ENCODE results near the gene DAND5. TPM values are rescaled to one million over a fixed set of nuclear protein-coding genes. Genes with fewer than 3 reads are reported as not detected.

The DAND5 gene
- under 1 TPM; 0.13 to 0.15 TPM for total RNA-seq

- no peak for DNase-seq
- H3K4me1 Mint-ChIP-seq, result peaks cover 8% of the 10 kb centered on the region
- no peaks in the 10 kb centered on the region for H3K36me3 Mint-ChIP-seq (ENCODE audit: low read depth)
- ChIA-PET POLR2A (no interaction called here), CTCF (interaction anchor here (5.8 kb wide), 1 partner anchor 8 kb away, joined by 88 read pairs; no protein-coding TSS in a partner anchor)
- no peak within 1 kb of the TSS for H3K4me3 Mint-ChIP-seq
- no peaks in the 10 kb centered on the region for H3K9me3 Mint-ChIP-seq
- no peak within 1 kb of the TSS for H3K27ac Mint-ChIP-seq
- H3K27me3 Mint-ChIP-seq, result no peaks in the 10 kb centered on the region
Observed at GRCh38 chr19:12969292-12969988, at the start of gene DAND5. Gene DAND5, plus strand, starts transcription at chr19:12969576. Its CDS starts 85 bp downstream, at chr19:12969661.

GRCh38 chr19:12921047-12921446, 48.3 kb upstream of the DAND5 start:
- CTCF ChIA-PET, result interaction anchor here (1.4 kb wide), 1 partner anchor 44 kb away, joined by 4 read pairs; no protein-coding TSS in a partner anchor
- Mint-ChIP-seq H3K9me3 (no peaks in the 10 kb centered on the region), H3K4me3 (no peak overlapping the region), H3K36me3 (ENCODE audit: low read depth) (peaks cover 36% of the 10 kb centered on the region), H3K4me1 (peaks cover 24% of the 10 kb centered on the region), H3K27me3 (no peaks in the 10 kb centered on the region), H3K27ac (peak overlapping the region; percentile 30)
- DNase-seq, result no peak
- POLR2A ChIA-PET, result interaction anchor here (1.6 to 2.8 kb wide), 4 partner anchors 12 to 36 kb away, joined by 3 to 15 read pairs (median 10); partner anchors contain the start of genes FARSA and GCDH

GRCh38 chr19:12922959-12923358, 46.4 kb upstream of the DAND5 start:
- POLR2A ChIA-PET, result interaction anchor here (0.8 kb wide), 1 partner anchor 10 kb away, joined by 3 read pairs; no protein-coding TSS in a partner anchor
- Mint-ChIP-seq H3K36me3 (ENCODE audit: low read depth) (peaks cover 49% of the 10 kb centered on the region), H3K4me3 (no peak overlapping the region), H3K4me1 (peaks cover 20% of the 10 kb centered on the region), H3K27me3 (no peaks in the 10 kb centered on the region), H3K9me3 (no peaks in the 10 kb centered on the region), H3K27ac (no peak overlapping the region)
- DNase-seq, result no peak
- CTCF ChIA-PET, result no interaction called here

GRCh38 chr19:12924621-12925310, 44.6 kb upstream of the DAND5 start:
- Mint-ChIP-seq H3K4me1 (peaks cover 8% of the 10 kb centered on the region), H3K9me3 (no peaks in the 10 kb centered on the region), H3K27me3 (no peaks in the 10 kb centered on the region), H3K36me3 (ENCODE audit: low read depth) (peaks cover 58% of the 10 kb centered on the region), H3K27ac (no peak overlapping the region), H3K4me3 (no peak overlapping the region)
- POLR2A ChIA-PET, result interaction anchor here (0.7 to 1.2 kb wide), 2 partner anchors 8 to 32 kb away, joined by 4 to 6 read pairs; partner anchors contain the start of genes FARSA and GADD45GIP1
- no peak for DNase-seq
- CTCF ChIA-PET, result interaction anchor here (0.5 kb wide), 1 partner anchor 18 kb away, joined by 3 read pairs; no protein-coding TSS in a partner anchor

GRCh38 chr19:12930002-12930645, 39.3 kb upstream of the DAND5 start:
- Mint-ChIP-seq H3K36me3 (ENCODE audit: low read depth) (peaks cover 43% of the 10 kb centered on the region), H3K9me3 (no peaks in the 10 kb centered on the region), H3K27ac (no peak overlapping the region), H3K27me3 (no peaks in the 10 kb centered on the region), H3K4me3 (no peak overlapping the region), H3K4me1 (peaks cover 23% of the 10 kb centered on the region)
- ChIA-PET CTCF (no interaction called here), POLR2A (interaction anchor here (1.8 to 2.3 kb wide), 2 partner anchors 8 to 11 kb away, joined by 7 to 8 read pairs; partner anchors contain the start of genes CALR and SYCE2)
- no peak for DNase-seq

- H3K9me3 Mint-ChIP-seq, result no peaks in the 10 kb centered on the region
- ChIA-PET CTCF (interaction anchor here (0.6 to 3.2 kb wide), 9 partner anchors 14 to 175 kb away, joined by 3 to 19 read pairs (median 4); partner anchors contain the start of genes GCDH, KLF1 and SYCE2), POLR2A (interaction anchor here (0.7 to 3.1 kb wide), 19 partner anchors 8 to 236 kb away, joined by 3 to 18 read pairs (median 6); partner anchors contain the start of genes GADD45GIP1, GCDH, KLF1 and RAD23A)
- peaks cover 33% of the 10 kb centered on the region for H3K4me1 Mint-ChIP-seq
- peak overlapping the region; percentile 87 for H3K27ac Mint-ChIP-seq
- peak overlapping the region; percentile 99 for H3K4me3 Mint-ChIP-seq
- H3K27me3 Mint-ChIP-seq, result no peaks in the 10 kb centered on the region
- peaks cover 29% of the 10 kb centered on the region for H3K36me3 Mint-ChIP-seq (ENCODE audit: low read depth)
- peak; percentile 38 for DNase-seq
Observed at GRCh38 chr19:12932392-12933286, 36.7 kb upstream of the DAND5 start.

GRCh38 chr19:12933287-12934072, 35.9 kb upstream of the DAND5 start, which contains the start of gene FARSA:
Gene FARSA, minus strand, starts transcription at chr19:12933711. Its CDS starts 15 bp downstream, at chr19:12933696.
- peak within 1 kb of the TSS; percentile 87 for H3K27ac Mint-ChIP-seq
- H3K9me3 Mint-ChIP-seq, result no peaks in the 10 kb centered on the region
- peaks cover 27% of the 10 kb centered on the region for H3K36me3 Mint-ChIP-seq (ENCODE audit: low read depth)
- CTCF ChIA-PET, result interaction anchor here (1.1 to 3.2 kb wide), 5 partner anchors 32 to 175 kb away, joined by 3 to 19 read pairs (median 4); partner anchors contain the start of genes GCDH and KLF1
- no peaks in the 10 kb centered on the region for H3K27me3 Mint-ChIP-seq
- peak; percentile 93 for DNase-seq
- H3K4me1 Mint-ChIP-seq, result peaks cover 38% of the 10 kb centered on the region
- peak within 1 kb of the TSS; percentile 99 for H3K4me3 Mint-ChIP-seq
- POLR2A ChIA-PET, result interaction anchor here (0.9 to 3.1 kb wide), 17 partner anchors 9 to 236 kb away, joined by 3 to 18 read pairs (median 7); partner anchors contain the start of genes GADD45GIP1, GCDH, KLF1 and RAD23A

- ChIA-PET POLR2A (no interaction called here), CTCF (no interaction called here)
- H3K9me3 Mint-ChIP-seq, result no peaks in the 10 kb centered on the region
- H3K36me3 Mint-ChIP-seq (ENCODE audit: low read depth), result peaks cover 32% of the 10 kb centered on the region
- peaks cover 46% of the 10 kb centered on the region for H3K4me1 Mint-ChIP-seq
- H3K4me3 Mint-ChIP-seq, result no peak overlapping the region
- no peak overlapping the region for H3K27ac Mint-ChIP-seq
- DNase-seq, result no peak
- no peaks in the 10 kb centered on the region for H3K27me3 Mint-ChIP-seq
Observed at GRCh38 chr19:12935071-12935470, 34.3 kb upstream of the DAND5 start.

- Mint-ChIP-seq H3K27ac (no peak overlapping the region), H3K4me1 (peaks cover 58% of the 10 kb centered on the region), H3K27me3 (no peaks in the 10 kb centered on the region), H3K4me3 (no peak overlapping the region), H3K36me3 (ENCODE audit: low read depth) (peaks cover 45% of the 10 kb centered on the region), H3K9me3 (no peaks in the 10 kb centered on the region)
- ChIA-PET POLR2A (interaction anchor here (1.0 to 3.3 kb wide), 7 partner anchors 10 to 181 kb away, joined by 3 to 37 read pairs (median 16); partner anchors contain the start of genes JUNB, NACC1, RAD23A and SYCE2), CTCF (no interaction called here)
- DNase-seq, result no peak
Observed at GRCh38 chr19:12936582-12936981, 32.8 kb upstream of the DAND5 start.

- peak overlapping the region; percentile 99 for H3K4me3 Mint-ChIP-seq
- DNase-seq, result no peak
- no peaks in the 10 kb centered on the region for H3K9me3 Mint-ChIP-seq
- no peaks in the 10 kb centered on the region for H3K27me3 Mint-ChIP-seq
- peak overlapping the region; percentile 92 for H3K27ac Mint-ChIP-seq
- ChIA-PET CTCF (interaction anchor here (0.9 to 1.4 kb wide), 6 partner anchors 28 to 204 kb away, joined by 3 to 10 read pairs (median 4); partner anchors contain the start of gene GCDH), POLR2A (interaction anchor here (0.7 to 3.3 kb wide), 18 partner anchors 8 to 241 kb away, joined by 3 to 37 read pairs (median 8); partner anchors contain the start of genes FBXW9, GADD45GIP1, GCDH and JUNB)
- peaks cover 61% of the 10 kb centered on the region for H3K4me1 Mint-ChIP-seq
- H3K36me3 Mint-ChIP-seq (ENCODE audit: low read depth), result peaks cover 50% of the 10 kb centered on the region
Observed at GRCh38 chr19:12937093-12937926, 32.1 kb upstream of the DAND5 start.
